HG03354 (cell line): ENCODE measurements around the gene NRG3.

Source experiments
- ATAC-seq: cut with Tn5 transposase; IDR thresholded peaks from one replicate; pipeline ENCODE4 v1.9.1; 2021; ENCODE audit warnings: mild to moderate bottlenecking; ENCODE audit not compliant: unreplicated experiment, poor library complexity, severe bottlenecking

Gene NRG3

DNA sequence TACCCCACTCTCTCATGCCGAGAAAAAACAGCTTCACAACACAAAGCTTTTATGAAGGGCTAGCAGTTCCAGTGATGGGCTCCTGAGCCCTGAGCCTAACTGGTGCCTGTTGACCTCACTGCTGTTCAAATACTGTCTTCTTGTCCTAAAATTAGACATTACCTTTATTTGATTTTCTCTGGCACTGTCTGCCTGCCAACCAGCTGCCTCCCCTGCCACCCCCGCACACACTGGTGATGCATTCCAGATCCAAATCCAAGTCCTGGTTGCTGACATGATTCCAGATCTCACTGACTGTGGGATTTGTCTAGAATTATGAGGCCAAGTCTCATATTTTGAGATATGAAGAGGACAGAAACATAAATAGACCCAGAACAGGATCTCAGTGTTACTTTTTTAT is 816.2 kb downstream of the NRG3 start:
- ATAC-seq = no peak

DNA sequence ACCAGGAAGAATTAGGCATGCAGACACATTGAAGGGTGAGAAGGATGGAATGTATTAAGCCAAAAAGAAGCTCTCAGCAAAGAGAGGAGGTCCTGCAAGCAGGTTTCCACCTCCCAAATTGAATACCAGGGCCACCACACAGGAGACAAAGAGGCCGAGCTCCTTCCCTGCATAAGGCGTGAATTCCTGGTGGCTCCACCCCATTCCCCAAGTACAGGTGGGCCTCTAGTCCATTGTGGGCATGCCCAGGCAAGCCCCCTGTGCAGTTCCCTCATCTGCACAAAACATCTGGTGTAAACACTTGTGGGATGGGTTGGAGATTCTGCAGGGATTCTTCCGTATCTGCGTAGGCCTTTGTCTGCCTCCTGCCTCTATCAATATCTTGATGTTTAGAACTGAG is 817.5 kb downstream of the NRG3 start:
- no peak for ATAC-seq

- no peak for ATAC-seq
Observed at GRCh38 chr10:82721831-82722230, 846.8 kb downstream of the NRG3 start.

DNA sequence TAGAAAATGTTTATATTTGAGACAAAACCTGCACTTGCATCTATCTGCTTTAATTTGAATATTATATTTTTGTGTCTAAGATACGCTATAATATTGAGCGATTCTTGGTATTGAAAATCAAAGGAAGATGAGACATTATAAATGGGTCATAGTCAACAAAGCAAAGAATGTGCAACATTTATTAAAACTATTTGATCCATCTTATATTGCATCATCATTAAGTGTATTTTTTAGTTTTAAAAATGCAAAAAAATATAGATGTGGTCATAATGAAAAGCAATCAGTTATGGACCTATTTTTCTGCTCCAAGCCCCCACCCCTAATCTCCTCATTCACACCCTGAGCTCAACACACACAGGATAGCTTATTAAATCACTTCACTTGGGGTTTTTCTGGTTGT is 847.3 kb downstream of the NRG3 start:
- ATAC-seq = no peak

DNA sequence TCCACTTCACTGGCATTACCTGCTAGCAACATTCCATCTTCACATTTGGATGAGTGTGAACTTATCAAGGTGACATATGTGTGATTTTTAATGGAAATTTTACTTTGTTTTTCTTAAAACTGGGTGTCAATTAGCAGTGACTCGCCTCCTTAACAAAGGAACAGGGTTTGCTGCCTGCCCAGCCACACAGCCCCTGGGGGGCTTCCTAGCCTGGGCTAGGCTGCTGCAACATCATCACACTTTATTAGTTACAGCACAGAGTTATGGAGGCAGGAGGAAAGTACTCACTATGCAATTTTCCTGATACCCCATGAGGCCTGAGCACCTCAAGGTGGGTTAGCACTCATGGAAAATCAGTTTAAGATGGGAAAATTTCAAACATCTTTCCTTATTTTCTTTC is 861.3 kb downstream of the NRG3 start:
- ATAC-seq = no peak

- no peak for ATAC-seq
Observed at GRCh38 chr10:82737549-82737948, 862.6 kb downstream of the NRG3 start.

- ATAC-seq = no peak
Observed at GRCh38 chr10:82738592-82738991, 863.6 kb downstream of the NRG3 start.

- no peak for ATAC-seq
Observed at GRCh38 chr10:82742478-82742877, 867.5 kb downstream of the NRG3 start.

GRCh38 chr10:82742898-82743297 is 867.9 kb downstream of the NRG3 start:
- no peak for ATAC-seq

GRCh38 chr10:82750538-82750937 is 875.5 kb downstream of the NRG3 start:
- ATAC-seq = no peak

- no peak for ATAC-seq
Observed at GRCh38 chr10:82757397-82757796, 882.4 kb downstream of the NRG3 start.

- ATAC-seq = no peak
Observed at GRCh38 chr10:82757901-82758300, 882.9 kb downstream of the NRG3 start.

GRCh38 chr10:82759050-82759449 is 884.1 kb downstream of the NRG3 start:
- ATAC-seq = no peak

- ATAC-seq = no peak
Observed at GRCh38 chr10:82762641-82763040, 887.6 kb downstream of the NRG3 start.

GRCh38 chr10:82768040-82768439 is 893.0 kb downstream of the NRG3 start:
- no peak for ATAC-seq

DNA sequence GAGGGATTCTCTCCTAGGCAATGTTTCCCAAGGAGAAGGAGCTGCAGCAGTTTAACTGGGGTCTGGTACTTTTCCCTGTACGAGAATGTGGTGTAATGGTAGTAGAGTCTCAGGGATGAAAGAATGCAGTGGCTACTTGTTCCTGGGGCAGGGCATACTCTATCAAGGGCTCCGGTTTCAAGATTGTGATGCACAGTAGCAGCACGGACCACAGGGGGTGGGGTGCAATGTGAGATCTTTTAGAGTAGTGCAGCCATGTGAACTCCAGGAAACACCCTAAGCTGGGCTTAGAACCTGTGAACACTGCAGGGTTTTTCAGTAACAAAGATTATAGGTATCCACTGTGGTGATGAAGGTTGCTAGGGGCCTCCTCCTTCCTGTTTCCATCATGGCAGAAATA is 903.9 kb downstream of the NRG3 start:
- no peak for ATAC-seq

GRCh38 chr10:82796510-82796909 is 921.5 kb downstream of the NRG3 start:
- ATAC-seq = no peak

- no peak for ATAC-seq
Observed at GRCh38 chr10:82801289-82801688, 926.3 kb downstream of the NRG3 start.

DNA sequence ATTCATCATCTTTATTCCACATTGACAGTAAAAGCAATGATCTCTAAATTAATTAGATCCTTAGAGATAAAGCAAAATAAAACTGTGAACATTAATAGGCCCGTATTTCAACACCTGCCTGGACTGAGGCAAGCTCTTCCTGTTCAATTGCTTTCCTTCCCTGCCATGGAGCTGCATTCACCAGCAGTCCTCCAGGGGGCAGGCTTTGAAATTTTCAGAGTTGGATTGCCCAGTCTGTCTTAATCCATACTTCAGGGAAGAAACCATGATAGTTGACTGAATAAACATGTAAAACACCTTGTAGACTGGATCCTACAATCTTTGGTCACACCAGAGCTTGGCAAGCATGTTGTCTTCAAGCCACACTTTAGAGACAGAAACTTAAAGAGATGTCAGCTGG is 936.6 kb downstream of the NRG3 start:
- ATAC-seq = peak; percentile 68

GRCh38 chr10:82813856-82814255 is 938.9 kb downstream of the NRG3 start:
- no peak for ATAC-seq

DNA sequence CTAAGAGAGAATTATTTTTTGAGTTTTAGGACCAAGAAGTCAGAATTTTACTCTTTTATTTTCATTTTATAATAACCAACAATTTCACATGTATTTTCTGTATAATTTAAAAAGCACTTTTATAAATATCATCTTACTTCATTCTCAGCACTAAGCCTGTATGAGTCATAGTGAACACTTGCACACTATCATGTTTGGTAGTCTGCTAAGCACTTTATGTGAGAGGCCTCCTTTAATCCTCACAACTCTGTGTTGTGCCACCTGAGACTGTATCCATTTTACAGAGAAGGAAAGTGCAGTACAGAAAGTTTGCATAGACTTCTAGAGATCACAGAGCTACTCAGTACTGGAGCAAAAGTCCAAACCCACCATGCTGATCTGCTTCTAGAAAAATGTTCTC is 939.6 kb downstream of the NRG3 start:
- ATAC-seq = no peak

DNA sequence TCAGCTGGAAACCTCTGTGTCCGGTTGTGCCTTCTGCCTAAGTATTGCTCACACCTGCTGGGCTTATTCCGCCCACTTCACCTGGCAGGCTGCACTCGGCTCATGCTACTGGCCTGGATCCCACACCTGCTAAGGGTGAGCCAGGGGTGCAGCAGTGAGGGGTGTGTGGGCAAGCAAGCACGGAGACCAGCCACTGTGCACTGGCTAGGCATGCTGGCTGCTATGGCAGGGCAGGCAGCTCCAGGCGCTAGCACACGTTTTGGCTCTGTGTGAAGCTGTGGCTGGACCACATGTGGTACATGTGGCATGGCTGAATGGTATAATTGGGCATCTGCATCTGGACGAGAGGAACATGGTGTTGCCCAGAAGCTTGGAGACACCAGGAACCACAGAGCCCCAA is 940.7 kb downstream of the NRG3 start:
- no peak for ATAC-seq
